Activated CD8-positive, alpha-beta memory T cell treated with anti-CD3 and anti-CD28 coated beads for 24 hours (primary cell): ENCODE data around the gene NKRF.
A peak's percentile ranks its signal among the peaks of the same experiment; 100 is the strongest.
"Not testable (repeated sequence)": the region's sequence is repeated elsewhere in the genome, so short reads cannot be mapped to it uniquely, and the experiment has no call there.

Source experiments
- DNase-seq: peaks from one replicate; pipeline ENCODE4 v3.0.0-alpha.2; 2020

The NKRF gene

GRCh38 chrX:119606280-119607017 lies at the start of gene NKRF:
TSS of gene NKRF (minus strand) at chrX:119606424.
- peak; percentile 92 for DNase-seq

GRCh38 chrX:119655125-119655524 lies 48.9 kb upstream of the NKRF start:
- peak; percentile 74 for DNase-seq

GRCh38 chrX:119654112-119654531 lies 47.9 kb upstream of the NKRF start:
- DNase-seq, result peak; percentile 63

GRCh38 chrX:119648421-119648775 lies 42.2 kb upstream of the NKRF start:
- no peak for DNase-seq

GRCh38 chrX:119647552-119648420 lies 41.6 kb upstream of the NKRF start:
- peak; percentile 78 for DNase-seq

- DNase-seq, result no peak
Observed at GRCh38 chrX:119647089-119647488, 40.9 kb upstream of the NKRF start.

- no peak for DNase-seq
Observed at GRCh38 chrX:119646515-119646914, 40.3 kb upstream of the NKRF start.

GRCh38 chrX:119643696-119644095 lies 37.5 kb upstream of the NKRF start:
- DNase-seq, result no peak

- DNase-seq, result no peak
Observed at GRCh38 chrX:119640731-119641170, 34.5 kb upstream of the NKRF start.

- no peak for DNase-seq
Observed at GRCh38 chrX:119638725-119639471, 32.7 kb upstream of the NKRF start.

- not testable (repeated sequence) for DNase-seq
Observed at GRCh38 chrX:119637421-119637820, 31.2 kb upstream of the NKRF start.

GRCh38 chrX:119636419-119636818 lies 30.2 kb upstream of the NKRF start:
- DNase-seq, result no peak

GRCh38 chrX:119635799-119636198 lies 29.6 kb upstream of the NKRF start:
- no peak for DNase-seq

GRCh38 chrX:119635179-119635578 lies 29.0 kb upstream of the NKRF start:
- no peak for DNase-seq

GRCh38 chrX:119625843-119626242 lies 19.6 kb upstream of the NKRF start:
- no peak for DNase-seq

- DNase-seq, result no peak
Observed at GRCh38 chrX:119624951-119625668, 18.9 kb upstream of the NKRF start.

- no peak for DNase-seq
Observed at GRCh38 chrX:119624417-119624816, 18.2 kb upstream of the NKRF start.

- DNase-seq, result no peak
Observed at GRCh38 chrX:119622356-119623232, 16.4 kb upstream of the NKRF start.

GRCh38 chrX:119618439-119618838 lies 12.2 kb upstream of the NKRF start:
- no peak for DNase-seq

- DNase-seq, result no peak
Observed at GRCh38 chrX:119617517-119618164, 11.4 kb upstream of the NKRF start.

GRCh38 chrX:119614776-119615175 lies 8.6 kb upstream of the NKRF start:
- no peak for DNase-seq
